Transverse colon (tissue), 4 donors: ENCODE results near the gene CNTNAP2. TPM values are rescaled to one million over a fixed set of nuclear protein-coding genes. Genes with fewer than 3 reads are reported as not detected.

Experiments used
- DNase-seq: peaks from one replicate; pipeline ENCODE4 v3.0.0-alpha.2; 2019
- H3K27ac ChIP-seq, 4 donors: fragments of 200-600 bp; sonication (generic); 2 replicates each; pipeline ENCODE4 v1.5.1; 2016 to 2018; ENCODE audit warnings: inconsistent platforms in 4 of 4
- H3K27me3 ChIP-seq: fragments of 200-600 bp; sonication (generic); 2 replicates; pipeline ENCODE4 v1.5.1; 2017; ENCODE audit warnings: inconsistent platforms
- H3K36me3 ChIP-seq, 4 donors: fragments of 200-600 bp; sonication (generic); 2 replicates each; pipeline ENCODE4 v1.5.1; 2017 to 2019; ENCODE audit warnings: inconsistent platforms in 4 of 4
- H3K4me1 ChIP-seq, 4 donors: fragments of 200-600 bp; sonication (generic); 2 replicates each; pipeline ENCODE4 v1.5.1; 2017 to 2020; ENCODE audit warnings: inconsistent platforms in 4 of 4
- H3K4me3 ChIP-seq, 4 donors: fragments of 200-600 bp; sonication (generic); 1 replicate in 1 of 4; 2 replicates in 3 of 4; pipeline versions ENCODE4 v1.5.1 to v1.6.1; 2017 to 2019; ENCODE audit warnings: inconsistent platforms in 4 of 4
- H3K9me3 ChIP-seq, 2 donors: fragments of 200-600 bp; sonication (generic); 2 replicates each; pipeline ENCODE4 v1.5.1; 2017 to 2019; ENCODE audit warnings: inconsistent platforms in 2 of 2
- EP300 ChIP-seq: sonication (generic); formaldehyde crosslinking; IDR thresholded peaks from one replicate; pipeline ENCODE4 v1.6.1; 2017; ENCODE audit warnings: antibody characterized with exemption, low read depth
- POLR2A ChIP-seq: fragments of 450-650 bp; IDR thresholded peaks from one replicate; pipeline ENCODE4 v1.6.1; 2016; ENCODE audit warnings: antibody characterized with exemption, mild to moderate bottlenecking, moderate library complexity
- POLR2AphosphoS5 ChIP-seq, 3 donors: sonication (generic); formaldehyde crosslinking; IDR thresholded peaks; one replicate each; pipeline ENCODE4 v1.6.1; 2016; ENCODE audit warnings: antibody characterized with exemption in 3 of 3
- WGBS, 2 donors: methylation state at CpG; one replicate each; pipeline ENCODE4 v1.1.5; 2018; ENCODE audit warnings: low coverage in 1 of 2; 5-methylcytosine and 5-hydroxymethylcytosine counted together
- in situ Hi-C, 4 donors: fragments of 200-750 bp; cut with MboI; loops; one replicate each; pipeline versions ENCODE4 v1.15.0 to v1.15.1; 2017; ENCODE audit warnings: low sequenced_read_pairs in 3 of 4, low pct_ligation_motif_present in 1 of 4, low pct_unique_long_range_greater_than_20kb in 1 of 4
- intact Hi-C: fragments of 100-400 bp; cut with DNase I; formaldehyde crosslinking; loops from one replicate; pipeline ENCODE4 v1.15.1; 2023; ENCODE audit warnings: low total_unique reads
- total RNA-seq, 4 donors: library from RNA; depleted of rRNA; stranded (reverse); fragments of >200 nt; gene quantifications; one replicate each; pipeline ENCODE4 v1.1.0, GENCODE V29; 2016
- TF ChIP-seq, protein P1 (sequence below), 5 experiments: fragments of 200-600 bp in 3 of 5; fragments of 450-650 bp in 2 of 5; sonication (generic) in 3 of 5; IDR thresholded peaks; 1 replicate in 2 of 5; 2 replicates in 3 of 5; pipeline ENCODE4 v1.5.1; 2016 to 2017; ENCODE audit warnings: antibody characterized with exemption in 5 of 5, inconsistent platforms in 3 of 5, mild to moderate bottlenecking in 2 of 5, moderate library complexity in 1 of 5

CNTNAP2 gene
- total RNA-seq, 4 donors from 2014 or later: 0.60 to 2.9 (median 2.4) TPM

- 33 to 38% methylated on average over 2 of the region's 2 CpGs for WGBS, 2 donors
- Histone ChIP-seq H3K36me3 (no peaks in the 10 kb centered on the region), H3K4me3 (no peak overlapping the region), H3K4me1 (no peaks in the 10 kb centered on the region), H3K27me3 (no peaks in the 10 kb centered on the region), H3K9me3 (no peaks in the 10 kb centered on the region), H3K27ac (no peak overlapping the region)
- no peak for DNase-seq
- in situ Hi-C loops (no loop called here), intact Hi-C loops (no loop called here)
- TF ChIP-seq EP300: no peak
- TF ChIP-seq, protein P1, sequence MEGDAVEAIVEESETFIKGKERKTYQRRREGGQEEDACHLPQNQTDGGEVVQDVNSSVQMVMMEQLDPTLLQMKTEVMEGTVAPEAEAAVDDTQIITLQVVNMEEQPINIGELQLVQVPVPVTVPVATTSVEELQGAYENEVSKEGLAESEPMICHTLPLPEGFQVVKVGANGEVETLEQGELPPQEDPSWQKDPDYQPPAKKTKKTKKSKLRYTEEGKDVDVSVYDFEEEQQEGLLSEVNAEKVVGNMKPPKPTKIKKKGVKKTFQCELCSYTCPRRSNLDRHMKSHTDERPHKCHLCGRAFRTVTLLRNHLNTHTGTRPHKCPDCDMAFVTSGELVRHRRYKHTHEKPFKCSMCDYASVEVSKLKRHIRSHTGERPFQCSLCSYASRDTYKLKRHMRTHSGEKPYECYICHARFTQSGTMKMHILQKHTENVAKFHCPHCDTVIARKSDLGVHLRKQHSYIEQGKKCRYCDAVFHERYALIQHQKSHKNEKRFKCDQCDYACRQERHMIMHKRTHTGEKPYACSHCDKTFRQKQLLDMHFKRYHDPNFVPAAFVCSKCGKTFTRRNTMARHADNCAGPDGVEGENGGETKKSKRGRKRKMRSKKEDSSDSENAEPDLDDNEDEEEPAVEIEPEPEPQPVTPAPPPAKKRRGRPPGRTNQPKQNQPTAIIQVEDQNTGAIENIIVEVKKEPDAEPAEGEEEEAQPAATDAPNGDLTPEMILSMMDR (IDR thresholded peaks at IDR 0.05): no peak
- TF ChIP-seq POLR2A: no peak
- no peak for TF ChIP-seq POLR2AphosphoS5 (IDR thresholded peaks at IDR 0.05)
Observed at GRCh38 chr7:147978201-147978600, 1861.6 kb downstream of the CNTNAP2 start.

- intact Hi-C loops (no loop called here), in situ Hi-C loops (no loop called here)
- Histone ChIP-seq H3K9me3 (no peaks in the 10 kb centered on the region), H3K36me3 (no peaks in the 10 kb centered on the region), H3K27me3 (no peaks in the 10 kb centered on the region), H3K4me3 (no peak overlapping the region), H3K4me1 (no peaks in the 10 kb centered on the region), H3K27ac (no peak overlapping the region)
- DNase-seq: no peak
- 51 to 59% methylated on average over 5 of the region's 5 CpGs for WGBS, 2 donors
- no peak for TF ChIP-seq POLR2A
- no peak for TF ChIP-seq POLR2AphosphoS5 (IDR thresholded peaks at IDR 0.05)
- TF ChIP-seq, protein P1 (IDR thresholded peaks at IDR 0.05): no peak
- no peak for TF ChIP-seq EP300
Observed at GRCh38 chr7:147978651-147979050, 1862.0 kb downstream of the CNTNAP2 start.

DNA sequence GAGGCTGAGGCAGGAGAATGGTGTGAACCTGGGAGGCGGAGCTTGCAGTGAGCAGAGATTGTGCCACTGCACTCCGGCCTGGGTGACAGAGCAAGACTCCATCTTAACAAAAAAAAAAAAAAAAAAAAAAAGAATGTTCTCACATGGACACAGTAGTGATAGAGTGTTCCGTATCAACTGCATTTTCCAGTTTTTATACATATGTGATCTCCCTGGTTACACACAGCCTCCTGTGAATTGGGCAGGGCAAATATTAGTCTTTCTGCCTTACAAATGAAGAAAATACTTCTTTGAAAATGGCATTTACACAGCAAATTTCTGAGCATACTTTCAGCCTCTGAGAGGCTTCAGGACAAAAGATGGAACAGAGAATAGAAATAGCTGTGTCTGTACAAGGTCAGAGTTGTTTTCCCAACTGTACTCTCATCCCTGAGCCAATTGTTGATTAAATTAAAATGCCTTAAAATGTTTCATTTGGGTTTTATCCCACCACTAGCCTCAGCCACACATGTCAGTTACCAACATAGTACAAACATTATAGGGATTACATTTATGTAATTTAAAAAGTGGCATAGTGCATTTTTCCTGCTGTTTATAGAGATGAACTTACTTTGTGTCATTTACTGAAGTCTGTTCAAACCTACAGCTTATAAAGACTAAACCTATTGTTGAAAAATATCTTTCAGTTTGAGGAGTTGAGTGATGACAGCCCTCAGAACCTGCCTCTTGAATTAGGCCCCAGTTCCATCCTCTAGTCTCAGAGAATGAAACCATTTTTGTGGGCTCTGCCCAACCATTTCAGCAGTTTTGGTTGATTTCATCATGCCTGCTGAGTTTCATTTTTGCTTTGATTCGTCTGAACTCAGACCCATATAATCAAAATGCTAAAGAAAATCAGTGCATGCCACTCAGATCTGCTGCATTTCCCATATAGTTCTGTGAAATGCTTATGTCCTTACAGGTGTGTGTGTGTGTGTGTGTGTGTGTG lies 1864.5 kb downstream of the CNTNAP2 start:
- no peaks in the 10 kb centered on the region for H3K9me3 ChIP-seq
- TF ChIP-seq, protein P1 (IDR thresholded peaks at IDR 0.05): no peak
- TF ChIP-seq EP300 (no peak), POLR2A (no peak), POLR2AphosphoS5 (IDR thresholded peaks at IDR 0.05) (no peak)
- no peaks in the 10 kb centered on the region for H3K36me3 ChIP-seq
- intact Hi-C loops (no loop called here), in situ Hi-C loops (no loop called here)
- no peak overlapping the region for H3K4me3 ChIP-seq
- no peaks in the 10 kb centered on the region for H3K4me1 ChIP-seq
- 71 to 74% methylated on average over 2 to 4 of the region's 4 CpGs for WGBS, 2 donors
- H3K27ac ChIP-seq: no peak overlapping the region
- H3K27me3 ChIP-seq: no peaks in the 10 kb centered on the region
- DNase-seq: no peak

GRCh38 chr7:147982307-147982706 lies 1865.7 kb downstream of the CNTNAP2 start:
- Histone ChIP-seq H3K4me3 (no peak overlapping the region), H3K27me3 (no peaks in the 10 kb centered on the region), H3K36me3 (no peaks in the 10 kb centered on the region), H3K9me3 (no peaks in the 10 kb centered on the region), H3K4me1 (no peaks in the 10 kb centered on the region), H3K27ac (no peak overlapping the region)
- in situ Hi-C loops (no loop called here), intact Hi-C loops (no loop called here)
- DNase-seq: no peak
- TF ChIP-seq POLR2AphosphoS5 (IDR thresholded peaks at IDR 0.05): no peak
- no peak for TF ChIP-seq EP300
- TF ChIP-seq POLR2A: no peak
- TF ChIP-seq, protein P1 (IDR thresholded peaks at IDR 0.05): no peak
- WGBS, 2 donors: 64 to 75% methylated on average over 1 of the region's 1 CpG
